ENCODE data around the gene MAP3K3.

GRCh38 chr17:63631062-63631461 is 8.8 kb downstream of the MAP3K3 start:
- TF ChIP-seq YY1 (IDR thresholded peaks at IDR 0.05; ENCODE audit: low read depth) = no peak
- no peak for TF ChIP-seq TAF1 (IDR thresholded peaks at IDR 0.05; ENCODE audit: low read depth)
- TF ChIP-seq, protein P1, sequence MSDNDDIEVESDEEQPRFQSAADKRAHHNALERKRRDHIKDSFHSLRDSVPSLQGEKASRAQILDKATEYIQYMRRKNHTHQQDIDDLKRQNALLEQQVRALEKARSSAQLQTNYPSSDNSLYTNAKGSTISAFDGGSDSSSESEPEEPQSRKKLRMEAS (IDR thresholded peaks at IDR 0.05) = no peak
- TF ChIP-seq EP300 (IDR thresholded peaks at IDR 0.05; ENCODE audit: borderline replicate concordance) = no peak
- TF ChIP-seq, protein P2, sequence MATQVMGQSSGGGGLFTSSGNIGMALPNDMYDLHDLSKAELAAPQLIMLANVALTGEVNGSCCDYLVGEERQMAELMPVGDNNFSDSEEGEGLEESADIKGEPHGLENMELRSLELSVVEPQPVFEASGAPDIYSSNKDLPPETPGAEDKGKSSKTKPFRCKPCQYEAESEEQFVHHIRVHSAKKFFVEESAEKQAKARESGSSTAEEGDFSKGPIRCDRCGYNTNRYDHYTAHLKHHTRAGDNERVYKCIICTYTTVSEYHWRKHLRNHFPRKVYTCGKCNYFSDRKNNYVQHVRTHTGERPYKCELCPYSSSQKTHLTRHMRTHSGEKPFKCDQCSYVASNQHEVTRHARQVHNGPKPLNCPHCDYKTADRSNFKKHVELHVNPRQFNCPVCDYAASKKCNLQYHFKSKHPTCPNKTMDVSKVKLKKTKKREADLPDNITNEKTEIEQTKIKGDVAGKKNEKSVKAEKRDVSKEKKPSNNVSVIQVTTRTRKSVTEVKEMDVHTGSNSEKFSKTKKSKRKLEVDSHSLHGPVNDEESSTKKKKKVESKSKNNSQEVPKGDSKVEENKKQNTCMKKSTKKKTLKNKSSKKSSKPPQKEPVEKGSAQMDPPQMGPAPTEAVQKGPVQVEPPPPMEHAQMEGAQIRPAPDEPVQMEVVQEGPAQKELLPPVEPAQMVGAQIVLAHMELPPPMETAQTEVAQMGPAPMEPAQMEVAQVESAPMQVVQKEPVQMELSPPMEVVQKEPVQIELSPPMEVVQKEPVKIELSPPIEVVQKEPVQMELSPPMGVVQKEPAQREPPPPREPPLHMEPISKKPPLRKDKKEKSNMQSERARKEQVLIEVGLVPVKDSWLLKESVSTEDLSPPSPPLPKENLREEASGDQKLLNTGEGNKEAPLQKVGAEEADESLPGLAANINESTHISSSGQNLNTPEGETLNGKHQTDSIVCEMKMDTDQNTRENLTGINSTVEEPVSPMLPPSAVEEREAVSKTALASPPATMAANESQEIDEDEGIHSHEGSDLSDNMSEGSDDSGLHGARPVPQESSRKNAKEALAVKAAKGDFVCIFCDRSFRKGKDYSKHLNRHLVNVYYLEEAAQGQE (IDR thresholded peaks at IDR 0.05; ENCODE audit: low read depth) = no peak
- TF ChIP-seq NFIC (IDR thresholded peaks at IDR 0.05) = no peak
- no peak for TF ChIP-seq FOXM1 (IDR thresholded peaks at IDR 0.05; ENCODE audit: borderline replicate concordance, low read depth)
- no peak for TF ChIP-seq ZBTB7A (IDR thresholded peaks at IDR 0.05; ENCODE audit: low read depth)
- no peak for TF ChIP-seq RAD21 (IDR thresholded peaks at IDR 0.05; ENCODE audit: low read depth)
